Lung (tissue), 12 donors: ENCODE data around the gene TMEM178B. TPM values are rescaled to one million over a fixed set of nuclear protein-coding genes. Genes with fewer than 3 reads are reported as not detected.

ENCODE experiments used
- ATAC-seq: fragments of 200-7000 bp; cut with Tn5 transposase; one replicate; pipeline ENCODE4 v1.9.1; 2020; ENCODE audit warnings: moderate number of reproducible peaks; ENCODE audit not compliant: insufficient read depth, low FRiP score
- DNase-seq, 3 donors: peaks; one replicate each; pipeline ENCODE4 v3.0.0-alpha.2; 2013 to 2017
- H3K27ac ChIP-seq, 2 donors: one replicate each; pipeline ENCODE4 v1.5.1; 2013; ENCODE audit warnings: mild to moderate bottlenecking in 2 of 2, moderate library complexity in 2 of 2, control low read depth in 1 of 2, inconsistent platforms in 1 of 2, low read depth in 1 of 2, low read length in 1 of 2
- H3K27me3 ChIP-seq, 3 donors: one replicate each; pipeline ENCODE4 v1.5.1; 2013; ENCODE audit warnings: low read length in 2 of 3; ENCODE audit not compliant: control insufficient read depth in 3 of 3, insufficient read depth in 3 of 3
- H3K36me3 ChIP-seq, 4 donors: one replicate each; pipeline ENCODE4 v1.5.1; 2013; ENCODE audit warnings: low read length in 4 of 4, mild to moderate bottlenecking in 1 of 4, moderate library complexity in 1 of 4; ENCODE audit not compliant: control insufficient read depth in 4 of 4, insufficient read depth in 4 of 4
- H3K4me1 ChIP-seq, 5 donors: one replicate each; pipeline ENCODE4 v1.5.1; 2013; ENCODE audit warnings: low read length in 5 of 5, mild to moderate bottlenecking in 2 of 5, moderate library complexity in 1 of 5; ENCODE audit not compliant: control insufficient read depth in 5 of 5, insufficient read depth in 5 of 5
- H3K4me3 ChIP-seq: one replicate; pipeline ENCODE4 v1.5.1; 2013; ENCODE audit warnings: mild to moderate bottlenecking, control low read depth, moderate library complexity
- H3K9ac ChIP-seq, 2 donors: one replicate each; pipeline ENCODE4 v1.5.1; 2013; ENCODE audit warnings: low read length in 2 of 2, control low read depth in 1 of 2; ENCODE audit not compliant: insufficient read depth in 1 of 2
- H3K9me3 ChIP-seq, 4 donors: one replicate each; pipeline ENCODE4 v1.5.1; 2013; ENCODE audit warnings: low read length in 3 of 4, mild to moderate bottlenecking in 1 of 4, moderate library complexity in 1 of 4; ENCODE audit not compliant: control insufficient read depth in 4 of 4, insufficient read depth in 3 of 4
- WGBS, 2 donors: extraction: QIAGEN DNeasy Blood & Tissue Kit; methylation state at CpG; one replicate each; pipeline ENCODE4 v1.1.7; 2013; 5-methylcytosine and 5-hydroxymethylcytosine counted together
- polyA plus RNA-seq, 2 donors: library from polyadenylated mRNA; stranded (reverse); fragments of 200-250 nt; gene quantifications; one replicate each; pipeline ENCODE4 v1.2.1, GENCODE V29; 2013
- total RNA-seq, 2 donors: library from RNA; depleted of rRNA in 1 of 2; stranded (reverse); fragments of >200 nt in 1 of 2; gene quantifications; one replicate each; pipeline ENCODE4 v1.2.1, GENCODE V29; 2014 to 2021
- TF ChIP-seq, protein P1 (sequence below): IDR thresholded peaks from 2 replicates; pipeline ENCODE4 v1.5.1; 2012; ENCODE audit warnings: mild to moderate bottlenecking; ENCODE audit errors: control extremely low read depth, extremely low read depth
- donor health status: control.
- donor health status: control.
- donor health status: Bipolar disorder and iron deficiency.
- donor health status: healthy.
- donor health status: DM: yes; HTN: yes; CAD: no.

TMEM178B gene
- total and polyA plus RNA-seq, 4 donors = 0.04 to 2.4 (median 0.48) TPM

DNA sequence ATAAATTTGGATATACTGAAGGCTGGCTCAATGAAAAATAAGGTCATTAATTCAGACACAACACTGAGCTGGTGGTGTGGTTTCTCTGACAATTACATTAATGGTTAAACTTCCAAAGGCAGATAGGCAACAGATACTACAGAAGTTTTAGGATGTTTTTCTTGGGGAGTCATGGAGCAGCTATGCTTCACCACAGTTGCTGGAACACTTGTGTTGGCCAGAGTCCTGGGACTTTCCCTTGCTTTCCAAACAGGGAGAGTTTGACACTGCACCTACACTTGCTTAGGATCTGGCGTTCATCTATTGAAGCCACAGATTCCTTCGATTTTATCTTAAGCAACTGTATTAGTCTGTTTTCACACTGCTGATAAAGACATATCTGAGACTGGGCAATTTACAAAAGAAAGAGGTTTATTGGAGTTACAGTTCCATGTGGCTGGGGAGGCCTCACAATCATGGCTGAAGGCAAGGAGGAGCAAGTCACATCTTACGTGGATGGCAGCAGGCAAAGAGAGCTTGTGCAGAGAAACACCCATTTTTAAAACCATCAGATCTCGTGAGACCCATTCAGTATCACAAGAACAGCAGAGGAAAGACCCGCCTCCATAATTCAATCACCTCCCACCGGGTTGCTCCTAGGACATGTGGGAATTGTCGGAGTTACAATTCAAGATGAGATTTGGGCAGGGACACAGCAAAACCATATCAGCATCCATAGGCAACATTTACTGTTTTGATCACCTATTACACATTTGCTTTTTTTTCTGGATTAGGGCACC lies 27.8 kb upstream of the TMEM178B start:
- TF ChIP-seq, protein P1, sequence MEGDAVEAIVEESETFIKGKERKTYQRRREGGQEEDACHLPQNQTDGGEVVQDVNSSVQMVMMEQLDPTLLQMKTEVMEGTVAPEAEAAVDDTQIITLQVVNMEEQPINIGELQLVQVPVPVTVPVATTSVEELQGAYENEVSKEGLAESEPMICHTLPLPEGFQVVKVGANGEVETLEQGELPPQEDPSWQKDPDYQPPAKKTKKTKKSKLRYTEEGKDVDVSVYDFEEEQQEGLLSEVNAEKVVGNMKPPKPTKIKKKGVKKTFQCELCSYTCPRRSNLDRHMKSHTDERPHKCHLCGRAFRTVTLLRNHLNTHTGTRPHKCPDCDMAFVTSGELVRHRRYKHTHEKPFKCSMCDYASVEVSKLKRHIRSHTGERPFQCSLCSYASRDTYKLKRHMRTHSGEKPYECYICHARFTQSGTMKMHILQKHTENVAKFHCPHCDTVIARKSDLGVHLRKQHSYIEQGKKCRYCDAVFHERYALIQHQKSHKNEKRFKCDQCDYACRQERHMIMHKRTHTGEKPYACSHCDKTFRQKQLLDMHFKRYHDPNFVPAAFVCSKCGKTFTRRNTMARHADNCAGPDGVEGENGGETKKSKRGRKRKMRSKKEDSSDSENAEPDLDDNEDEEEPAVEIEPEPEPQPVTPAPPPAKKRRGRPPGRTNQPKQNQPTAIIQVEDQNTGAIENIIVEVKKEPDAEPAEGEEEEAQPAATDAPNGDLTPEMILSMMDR = no peak
- WGBS, 2 donors = 84 to 90% methylated on average over 7 of the region's 7 CpGs

DNA sequence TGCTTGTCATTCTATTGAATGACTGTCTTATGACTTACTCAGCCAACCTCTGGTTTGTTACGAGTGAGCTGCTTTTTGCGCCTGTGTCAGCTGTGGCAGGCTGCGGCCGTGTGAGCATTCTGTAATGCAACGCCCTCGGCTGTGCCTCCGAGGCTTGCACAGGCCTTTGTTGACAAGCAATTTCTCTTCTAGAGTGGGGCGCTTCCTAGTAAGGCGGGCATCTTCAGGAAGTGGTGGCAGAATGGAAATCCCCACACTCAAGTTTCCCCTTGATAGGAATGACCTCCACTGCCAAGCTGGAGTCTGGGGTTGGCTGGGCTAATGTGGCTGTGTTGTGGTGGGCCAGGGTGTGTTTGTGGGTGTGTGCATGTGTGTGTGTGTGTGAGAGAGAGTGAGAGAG lies 20.2 kb upstream of the TMEM178B start:
- 43 to 53% methylated on average over 9 of the region's 9 CpGs for WGBS, 2 donors
- Histone ChIP-seq H3K4me3 (no peak overlapping the region), H3K36me3 (no peaks in the 10 kb centered on the region), H3K9me3 (peaks cover 0 to 5% (median 0%) of the 10 kb centered on the region in 4 donors), H3K27ac (no peak overlapping the region), H3K9ac (no peak overlapping the region), H3K4me1 (no peaks in the 10 kb centered on the region), H3K27me3 (no peaks in the 10 kb centered on the region)
- TF ChIP-seq, protein P1 = no peak
- no peak for DNase-seq
- no peak for ATAC-seq

More for the DNA sequence above, 27.8 kb upstream of the TMEM178B start:
- no peaks in the 10 kb centered on the region for H3K36me3 ChIP-seq
- no peak overlapping the region for H3K9ac ChIP-seq
- H3K27ac ChIP-seq = no peak overlapping the region
- H3K27me3 ChIP-seq = no peaks in the 10 kb centered on the region
- no peak overlapping the region for H3K4me3 ChIP-seq
- no peak for DNase-seq
- no peaks in the 10 kb centered on the region for H3K4me1 ChIP-seq
- no peak for ATAC-seq
- H3K9me3 ChIP-seq = no peaks in the 10 kb centered on the region

DNA sequence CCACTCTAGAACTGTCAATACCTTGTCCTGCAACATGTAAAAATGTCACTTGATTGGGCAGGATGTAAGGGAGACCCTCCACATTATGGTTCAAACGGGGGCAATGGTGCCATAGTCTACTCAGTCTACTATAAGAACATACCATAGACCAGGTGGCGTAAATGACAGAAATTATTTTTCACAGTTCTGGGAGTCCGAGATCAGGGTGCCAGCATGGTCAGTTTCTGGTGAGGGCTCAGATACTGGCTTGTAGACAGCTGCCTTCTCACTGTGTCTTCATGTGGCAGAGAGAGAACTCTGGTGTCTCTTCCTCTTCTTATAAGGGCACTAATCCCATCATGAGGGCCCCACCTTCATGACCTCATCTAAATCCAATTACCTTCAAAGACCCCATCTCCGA lies 18.7 kb upstream of the TMEM178B start:
- H3K27ac ChIP-seq = no peak overlapping the region
- 92 to 93% methylated on average over 4 of the region's 4 CpGs for WGBS, 2 donors
- no peaks in the 10 kb centered on the region for H3K27me3 ChIP-seq
- DNase-seq (no peak), ATAC-seq (no peak)
- peaks cover 0 to 5% (median 0%) of the 10 kb centered on the region in 4 donors for H3K9me3 ChIP-seq
- TF ChIP-seq, protein P1 = no peak
- no peak overlapping the region for H3K4me3 ChIP-seq
- H3K9ac ChIP-seq = no peak overlapping the region
- H3K4me1 ChIP-seq = no peaks in the 10 kb centered on the region
- H3K36me3 ChIP-seq = no peaks in the 10 kb centered on the region
